TTC549 (cell line): Measurements from ENCODE around the gene KRTAP4-16.
"Not testable (repeated sequence)": the region's sequence is repeated elsewhere in the genome, so short reads cannot be mapped to it uniquely, and the experiment has no call there.

Experiments used
- FAIRE-seq: peaks from 2 replicates; lab custom pipeline; 2012; peaks lifted over from hg19 to GRCh38; lab: Jason Lieb, UNC

Gene KRTAP4-16

GRCh38 chr17:41101586-41102259 is at the start of gene KRTAP4-16:
KRTAP4-16 (minus strand) TSS chr17:41102209; CDS start chr17:41102209, 0 bp downstream.
- FAIRE-seq: no peak

DNA sequence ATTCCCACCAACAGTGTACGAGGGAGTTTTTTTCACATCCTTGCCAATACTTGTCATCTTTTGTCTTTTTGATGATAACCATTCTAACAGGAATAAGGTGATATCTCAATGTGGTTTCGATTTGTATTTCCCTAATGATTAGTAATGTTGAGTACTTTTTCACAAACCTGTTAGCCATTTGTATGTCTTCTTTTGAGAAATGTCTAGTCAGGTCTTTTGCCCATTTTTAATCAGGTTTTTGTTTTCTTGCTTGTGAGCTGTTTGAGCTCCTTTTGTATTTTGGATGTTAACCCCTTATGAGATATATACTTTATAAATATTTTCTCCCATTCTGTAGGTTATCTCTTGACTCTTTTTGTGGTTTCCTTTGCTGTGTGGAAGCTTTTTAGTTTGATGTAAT is 49.5 kb upstream of the KRTAP4-16 start:
- FAIRE-seq: no peak

GRCh38 chr17:41150026-41150425 is 48.0 kb upstream of the KRTAP4-16 start:
- no peak for FAIRE-seq

DNA sequence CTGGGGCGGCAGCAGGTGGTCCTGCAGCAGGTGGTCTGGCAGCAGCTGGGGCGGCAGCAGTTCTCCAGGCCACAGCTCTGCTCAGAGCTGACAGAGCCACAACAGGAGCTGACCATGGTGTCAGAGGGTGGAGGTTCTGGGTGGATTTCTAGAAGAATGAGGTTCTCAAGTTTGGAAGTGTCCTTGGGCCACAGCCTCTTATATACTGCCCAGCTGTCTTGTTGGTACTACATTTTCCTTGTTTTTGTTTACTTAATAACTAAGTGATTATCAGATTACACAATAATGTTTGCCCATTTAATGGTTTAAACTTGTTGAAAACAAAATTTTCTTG is 47.6 kb upstream of the KRTAP4-16 start, which contains the start of gene KRTAP4-5:
KRTAP4-5 (minus strand) TSS at position 174 of the 334 bp plus-strand sequence; CDS start at position 116, 58 bp downstream.
- FAIRE-seq: no peak

DNA sequence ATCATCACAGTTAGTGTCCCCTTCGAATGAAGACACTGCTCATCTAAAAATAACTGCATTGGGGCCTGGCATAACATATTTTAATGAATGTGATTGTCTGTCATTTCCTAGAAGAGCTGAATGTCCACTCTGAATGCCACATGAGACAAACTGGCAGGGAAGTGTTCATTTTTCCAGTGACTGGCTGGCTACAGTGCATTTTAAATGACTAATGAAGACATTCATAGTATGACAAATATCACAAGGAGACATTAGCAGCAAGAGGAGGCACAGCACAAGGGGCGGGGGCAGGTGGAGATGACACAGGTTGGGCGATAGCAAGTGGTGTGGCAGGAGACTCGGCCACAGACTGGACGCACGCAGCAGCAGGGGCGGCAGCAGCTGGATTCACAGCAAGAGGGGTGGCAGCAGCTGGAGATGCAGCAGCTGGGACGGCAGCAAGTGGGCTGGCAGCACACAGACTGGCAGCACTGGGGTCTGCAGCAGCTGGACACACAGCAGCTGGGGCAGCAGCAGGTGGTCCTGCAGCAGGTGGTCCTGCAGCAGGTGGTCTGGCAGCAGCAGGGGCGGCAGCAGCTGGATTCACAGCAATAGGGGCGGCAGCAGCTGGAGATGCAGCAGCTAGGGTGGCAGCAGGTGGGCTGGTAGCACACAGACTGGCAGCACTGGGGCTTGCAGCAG is 47.1 kb upstream of the KRTAP4-16 start:
- FAIRE-seq: not testable (repeated sequence)

DNA sequence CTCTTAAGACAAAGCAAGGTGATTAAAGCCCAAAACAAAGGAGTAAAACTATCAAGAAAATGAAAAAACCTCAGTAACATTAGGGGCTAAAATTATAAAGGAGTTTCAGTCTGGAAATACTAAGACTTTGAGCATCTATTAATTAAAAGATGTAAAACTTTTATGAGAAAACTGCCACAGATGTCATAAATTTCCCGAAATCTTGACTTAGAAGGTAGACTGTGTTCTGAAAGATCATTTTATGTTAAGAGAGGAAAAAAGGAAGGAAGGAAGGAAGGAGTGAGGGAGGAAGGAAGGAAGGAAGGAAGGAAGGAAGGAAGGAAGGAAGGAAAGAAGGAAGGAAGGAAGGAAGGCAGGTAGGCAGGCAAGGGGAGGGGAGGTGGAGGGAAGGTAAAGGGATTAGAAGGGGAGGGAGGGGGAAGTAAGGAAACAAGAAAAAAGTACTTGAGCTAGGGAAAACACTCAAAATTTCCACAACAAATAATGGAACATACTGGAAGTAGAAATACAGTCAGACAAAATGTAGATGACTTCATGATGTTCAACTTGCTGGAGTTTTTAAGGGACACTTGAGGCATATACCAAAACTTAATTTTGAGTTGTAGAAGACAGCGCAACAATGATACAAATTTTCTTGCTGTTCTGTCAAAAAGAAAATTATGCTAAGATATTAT is 45.7 kb upstream of the KRTAP4-16 start:
- no peak for FAIRE-seq

DNA sequence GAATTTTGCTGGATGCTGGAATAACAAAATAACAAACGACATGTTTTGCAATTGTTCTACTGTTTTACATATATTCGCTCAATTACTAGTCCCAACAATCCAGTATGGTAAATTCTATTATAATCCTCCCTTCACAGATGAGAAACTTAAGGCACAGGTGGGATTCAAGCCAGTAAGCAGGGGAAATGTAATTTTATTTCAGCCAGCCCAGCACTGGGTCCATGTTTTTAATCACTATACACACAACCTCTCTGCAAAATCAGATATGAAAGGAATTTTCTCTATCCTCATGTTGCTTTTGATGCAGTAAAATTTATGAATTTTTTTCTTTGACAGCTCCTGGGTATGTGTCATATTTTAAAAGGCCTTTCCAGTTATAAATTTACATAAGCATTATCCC is 43.3 kb upstream of the KRTAP4-16 start:
- FAIRE-seq: no peak

DNA sequence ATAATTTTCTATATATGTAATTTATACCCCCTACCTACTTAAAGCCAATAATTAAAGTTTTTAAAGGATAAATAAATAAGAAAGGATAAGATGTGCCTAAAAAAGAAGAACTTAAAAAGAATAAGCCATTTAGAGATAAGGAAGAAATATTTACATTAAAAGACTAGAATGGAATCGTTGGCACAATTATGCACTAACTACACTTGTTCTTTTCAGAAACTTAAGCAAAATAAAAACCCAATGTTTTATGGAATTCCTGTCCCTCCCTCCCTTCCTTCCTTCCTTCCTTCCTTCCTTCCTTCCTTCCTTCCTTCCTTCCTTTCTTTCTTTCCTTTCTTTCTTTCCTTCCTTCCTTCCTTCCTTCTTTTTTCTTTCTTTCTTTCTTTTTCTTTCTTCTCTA is 42.8 kb upstream of the KRTAP4-16 start:
- FAIRE-seq: no peak

DNA sequence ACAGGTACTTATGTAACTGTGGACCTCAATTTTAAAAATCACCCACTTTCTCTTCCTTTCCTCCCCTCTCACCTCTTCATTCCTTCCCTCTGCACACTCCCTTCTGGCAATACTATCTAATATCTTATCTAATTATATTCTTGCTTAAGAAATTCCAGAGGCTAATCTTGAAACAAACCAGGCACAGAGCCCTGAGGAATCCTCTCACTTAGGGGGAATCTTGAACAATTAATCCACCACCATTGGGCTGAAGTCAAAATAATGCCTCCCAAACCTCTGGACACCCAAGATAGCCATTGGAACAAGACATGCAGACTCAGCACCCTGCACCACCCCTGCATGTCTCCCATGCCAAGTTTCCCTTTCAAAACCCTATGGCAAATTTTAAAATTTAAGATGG is 39.4 kb upstream of the KRTAP4-16 start:
- no peak for FAIRE-seq

DNA sequence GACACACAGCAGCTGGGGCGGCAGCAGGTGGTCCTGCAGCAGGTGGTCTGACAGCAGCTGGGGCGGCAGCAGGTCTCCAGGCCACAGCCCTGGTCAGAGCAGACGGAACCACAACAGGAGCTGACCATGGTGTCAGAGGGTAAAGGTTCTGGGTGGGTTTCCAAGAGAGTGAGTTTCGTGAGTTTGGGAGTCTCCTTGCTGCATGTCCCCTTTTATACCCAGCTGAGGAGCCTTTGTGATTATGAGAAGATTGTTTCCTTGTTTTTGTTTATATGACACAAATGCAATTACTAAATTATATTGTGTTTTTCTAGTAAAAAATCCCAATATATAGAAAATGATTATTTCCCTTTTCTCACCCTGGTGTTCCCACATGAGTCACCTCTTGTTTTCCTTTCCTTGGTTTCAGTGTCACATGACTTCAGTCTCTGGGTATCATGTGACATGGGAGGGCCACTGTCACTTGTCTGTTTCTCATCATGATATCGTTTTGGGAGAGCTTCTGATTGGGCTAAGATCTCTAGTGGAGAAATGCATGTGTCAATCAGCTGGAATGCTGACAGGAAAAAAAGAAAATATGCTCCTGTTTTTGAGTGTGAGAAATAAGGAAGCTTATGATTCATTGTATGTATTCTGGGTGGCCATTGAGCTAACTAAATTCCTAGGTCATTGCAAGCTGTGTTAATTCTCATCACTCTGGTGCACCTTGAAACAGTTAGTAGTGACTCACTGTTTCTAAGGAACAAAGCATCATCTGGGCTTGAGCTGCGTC is 38.5 kb upstream of the KRTAP4-16 start, which contains the start of gene KRTAP4-6:
KRTAP4-6 (minus strand) TSS at position 185 of the 772 bp plus-strand sequence; CDS start at position 128, 57 bp downstream.
- no peak for FAIRE-seq

DNA sequence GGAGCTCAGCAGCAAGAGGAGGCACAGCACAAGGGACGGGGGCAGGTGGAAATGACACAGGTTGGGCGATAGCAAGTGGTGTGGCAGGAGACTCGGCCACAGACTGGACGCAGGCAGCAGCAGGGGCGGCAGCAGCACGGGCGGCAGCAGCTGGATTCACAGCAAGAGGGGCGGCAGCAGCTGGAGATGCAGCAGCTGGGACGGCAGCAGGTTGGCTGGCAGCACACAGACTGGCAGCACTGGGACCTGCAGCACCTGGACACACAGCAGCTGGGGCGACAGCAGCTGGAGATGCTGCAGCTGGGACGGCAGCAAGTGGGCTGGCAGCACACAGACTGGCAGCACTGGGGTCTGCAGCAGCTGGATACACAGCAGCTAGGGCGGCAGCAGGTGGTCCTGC is 37.9 kb upstream of the KRTAP4-16 start:
- not testable (repeated sequence) for FAIRE-seq

DNA sequence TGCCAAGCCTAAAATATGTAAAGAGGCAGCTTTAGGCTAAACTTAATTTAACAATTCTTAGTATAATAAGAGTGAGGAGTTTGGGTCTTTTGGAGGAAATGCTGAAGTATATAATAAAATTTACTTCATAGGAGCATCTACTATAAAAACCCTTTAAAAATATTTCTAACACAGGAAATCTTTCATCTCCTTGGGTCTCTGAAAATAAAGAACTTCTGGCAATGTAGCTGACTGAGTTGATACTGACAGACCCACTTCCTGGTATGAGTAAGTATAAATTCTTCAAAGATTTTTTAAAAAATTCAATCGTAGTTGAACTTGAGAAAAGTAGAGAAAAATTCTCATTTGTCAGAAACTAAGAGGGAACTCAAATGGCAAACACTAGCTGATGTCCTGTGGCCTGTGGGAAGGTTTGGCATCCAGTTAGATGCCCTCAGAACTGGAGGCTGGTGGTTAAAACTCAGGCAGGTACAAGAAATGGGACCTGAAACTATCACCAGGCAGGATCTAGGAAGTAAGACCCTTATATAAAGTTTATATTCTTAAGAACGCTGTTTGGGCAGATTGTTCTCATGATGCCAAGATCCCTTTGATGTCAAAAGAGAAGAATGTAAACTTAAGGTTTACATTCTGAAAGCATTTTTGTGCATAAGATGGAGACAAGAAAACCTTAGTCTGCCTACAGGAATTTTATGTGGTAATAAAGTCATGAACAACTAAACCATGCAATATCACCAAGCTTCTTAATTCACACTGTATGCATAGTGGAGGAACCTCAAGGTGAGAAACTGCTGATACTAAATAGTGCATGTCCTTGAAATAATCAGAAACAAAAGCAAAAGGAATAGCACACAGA is 32.1 kb upstream of the KRTAP4-16 start:
- no peak for FAIRE-seq

GRCh38 chr17:41131979-41132378 is 30.0 kb upstream of the KRTAP4-16 start:
- FAIRE-seq: no peak

DNA sequence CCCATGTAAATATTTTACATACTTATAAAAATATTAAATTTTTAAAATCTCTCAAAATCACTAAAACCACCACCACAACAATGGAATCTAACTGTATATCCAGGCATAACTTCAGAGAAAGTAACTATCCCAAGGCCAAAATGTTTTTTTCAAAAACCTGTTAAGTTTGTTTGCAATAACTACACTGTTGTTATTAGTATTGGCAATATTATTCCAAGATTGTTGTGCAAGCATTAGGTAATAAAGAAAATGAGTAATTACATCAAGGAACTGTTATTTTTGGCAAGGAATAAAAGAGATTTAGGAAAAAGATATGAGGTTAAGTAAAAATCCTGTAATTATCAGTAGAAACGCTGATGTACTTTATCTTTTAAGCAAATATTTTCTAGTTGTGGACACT is 25.4 kb upstream of the KRTAP4-16 start:
- FAIRE-seq: no peak

- FAIRE-seq: no peak
These were observed 24.4 kb upstream of the KRTAP4-16 start for GRCh38 chr17:41126412-41126811.

DNA sequence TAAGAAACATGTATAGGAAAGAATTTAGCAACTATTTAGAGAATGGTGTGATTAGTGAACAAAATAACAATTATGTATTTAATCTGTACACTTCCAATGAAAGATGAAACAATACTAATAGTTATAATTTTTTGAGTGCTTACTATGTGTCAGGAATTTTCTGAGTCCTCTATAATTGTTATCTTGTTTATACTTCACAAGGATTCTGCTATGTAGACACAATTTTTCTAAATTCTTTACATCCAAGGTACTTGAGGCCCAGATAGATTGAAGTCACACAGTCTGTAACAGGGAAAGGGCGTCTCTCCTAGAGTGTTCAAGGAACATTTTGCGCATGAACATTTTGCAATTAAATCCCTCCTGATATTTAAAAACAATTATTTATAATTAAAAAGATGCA is 23.1 kb upstream of the KRTAP4-16 start:
- FAIRE-seq: no peak

DNA sequence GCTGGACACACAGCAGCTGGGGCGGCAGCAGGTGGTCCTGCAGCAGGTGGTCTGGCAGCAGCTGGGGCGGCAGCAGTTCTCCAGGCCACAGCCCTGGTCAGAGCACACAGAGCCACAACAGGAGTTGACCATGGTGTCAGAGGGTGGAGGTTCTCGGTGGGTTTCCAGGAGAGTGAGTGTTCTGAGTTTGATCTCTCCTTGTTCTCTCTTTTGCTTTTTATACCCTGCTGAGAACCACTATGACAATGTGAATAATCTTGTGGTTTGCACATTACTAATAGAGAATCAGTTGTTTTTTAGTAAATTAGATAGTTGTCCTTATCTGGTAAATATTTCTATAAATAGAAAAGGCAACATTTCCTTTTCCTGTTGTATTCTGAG is 22.0 kb upstream of the KRTAP4-16 start, which contains the start of gene KRTAP4-12:
KRTAP4-12 (minus strand) TSS at position 192 of the 381 bp plus-strand sequence; CDS start at position 132, 60 bp downstream.
- not testable (repeated sequence) for FAIRE-seq

GRCh38 chr17:41123292-41123990 is 21.4 kb upstream of the KRTAP4-16 start:
- not testable (repeated sequence) for FAIRE-seq

GRCh38 chr17:41121742-41122141 is 19.7 kb upstream of the KRTAP4-16 start:
- no peak for FAIRE-seq
